ENCODE results near the gene IFTAP. TPM values are rescaled to one million over a fixed set of nuclear protein-coding genes. Genes with fewer than 3 reads are reported as not detected.

Gene IFTAP
- total RNA-seq, 2 experiments from 2014 or later, result 2.3 to 3.6 TPM

GRCh38 chr11:36692704-36693103 is 98.4 kb downstream of the IFTAP start:
- Mint-ChIP-seq H3K4me3 (no peak overlapping the region), H3K9me3 (no peaks in the 10 kb centered on the region), H3K36me3 (ENCODE audit: low read depth) (no peaks in the 10 kb centered on the region), H3K27me3 (peaks cover 46% of the 10 kb centered on the region), H3K4me1 (ENCODE audit: low read depth) (no peaks in the 10 kb centered on the region), H3K27ac (no peak overlapping the region)
- DNase-seq, result no peak
- ATAC-seq, result no peak
- intact Hi-C loops (cut with micrococcal nuclease), result no loop called here
- no peak for TF ChIP-seq CTCF (IDR thresholded peaks at IDR 0.05)
- ChIA-PET CTCF (interaction anchor here (2.4 kb wide), 1 partner anchor 54 kb away, joined by 6 read pairs; no protein-coding TSS in a partner anchor), POLR2A (no interaction called here)

- Mint-ChIP-seq H3K36me3 (ENCODE audit: low read depth) (no peaks in the 10 kb centered on the region), H3K27ac (no peak overlapping the region), H3K4me3 (no peak overlapping the region), H3K4me1 (ENCODE audit: low read depth) (no peaks in the 10 kb centered on the region), H3K9me3 (no peaks in the 10 kb centered on the region), H3K27me3 (peaks cover 41% of the 10 kb centered on the region)
- TF ChIP-seq CTCF (IDR thresholded peaks at IDR 0.05), result no peak
- ATAC-seq, result no peak
- ChIA-PET POLR2A (no interaction called here), CTCF (interaction anchor here (2.4 kb wide), 1 partner anchor 53 kb away, joined by 6 read pairs; no protein-coding TSS in a partner anchor)
- intact Hi-C loops (cut with micrococcal nuclease), result no loop called here
- DNase-seq, result no peak
Observed at GRCh38 chr11:36693139-36693843, 99.0 kb downstream of the IFTAP start.

GRCh38 chr11:36695111-36695510 is 100.8 kb downstream of the IFTAP start:
- peaks cover 33% of the 10 kb centered on the region for H3K27me3 Mint-ChIP-seq
- no peaks in the 10 kb centered on the region for H3K9me3 Mint-ChIP-seq
- ChIA-PET CTCF (no interaction called here), POLR2A (no interaction called here)
- H3K36me3 Mint-ChIP-seq (ENCODE audit: low read depth), result no peaks in the 10 kb centered on the region
- no peak for DNase-seq
- ATAC-seq, result no peak
- intact Hi-C loops (cut with micrococcal nuclease), result no loop called here
- no peak for TF ChIP-seq CTCF (IDR thresholded peaks at IDR 0.05)
- H3K4me3 Mint-ChIP-seq, result no peak overlapping the region
- H3K27ac Mint-ChIP-seq, result no peak overlapping the region
- no peaks in the 10 kb centered on the region for H3K4me1 Mint-ChIP-seq (ENCODE audit: low read depth)

GRCh38 chr11:36695571-36695970 is 101.3 kb downstream of the IFTAP start:
- no peak for ATAC-seq
- no peak for DNase-seq
- no peak for TF ChIP-seq CTCF (IDR thresholded peaks at IDR 0.05)
- Mint-ChIP-seq H3K27ac (no peak overlapping the region), H3K36me3 (ENCODE audit: low read depth) (no peaks in the 10 kb centered on the region), H3K27me3 (peaks cover 32% of the 10 kb centered on the region), H3K4me1 (ENCODE audit: low read depth) (no peaks in the 10 kb centered on the region), H3K9me3 (no peaks in the 10 kb centered on the region), H3K4me3 (no peak overlapping the region)
- ChIA-PET CTCF (no interaction called here), POLR2A (no interaction called here)
- intact Hi-C loops (cut with micrococcal nuclease), result no loop called here

- Mint-ChIP-seq H3K4me3 (no peak overlapping the region), H3K27me3 (peaks cover 32% of the 10 kb centered on the region), H3K9me3 (no peaks in the 10 kb centered on the region), H3K27ac (no peak overlapping the region), H3K36me3 (ENCODE audit: low read depth) (no peaks in the 10 kb centered on the region), H3K4me1 (ENCODE audit: low read depth) (no peaks in the 10 kb centered on the region)
- no peak for TF ChIP-seq CTCF (IDR thresholded peaks at IDR 0.05)
- no peak for ATAC-seq
- intact Hi-C loops (cut with micrococcal nuclease), result no loop called here
- ChIA-PET CTCF (no interaction called here), POLR2A (no interaction called here)
- DNase-seq, result no peak
Observed at GRCh38 chr11:36696550-36696949, 102.2 kb downstream of the IFTAP start.

All from activated CD8-positive, alpha-beta T cell treated with anti-CD3 and anti-CD28 coated beads for 36 hours (primary cell).